ENCODE measurements around the gene CLDN20. TPM values are rescaled to one million over a fixed set of nuclear protein-coding genes. Genes with fewer than 3 reads are reported as not detected.

CLDN20 gene
- total and polyA plus RNA-seq, 7 donors, result not detected

DNA sequence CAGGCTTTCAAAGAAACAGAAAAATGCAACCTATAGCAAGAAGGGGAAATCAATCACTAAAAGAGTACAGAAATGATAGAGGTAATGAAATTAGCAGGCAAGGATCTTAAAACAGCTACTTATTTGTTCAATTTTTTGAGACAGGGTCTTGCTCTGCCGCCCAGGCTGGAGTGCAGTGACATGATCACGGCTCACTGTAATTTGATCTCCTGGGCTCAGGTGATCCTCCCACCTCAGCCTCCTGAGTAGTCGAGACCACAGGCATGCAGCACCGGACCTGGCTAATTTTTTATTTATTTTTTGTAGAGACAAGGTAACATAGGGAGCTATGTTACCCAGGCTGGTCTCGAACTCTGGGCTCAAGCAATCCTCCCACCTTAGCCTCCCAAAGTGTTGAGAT, 28.9 kb downstream of the CLDN20 start:
- no peak overlapping the region for H3K4me3 ChIP-seq

DNA sequence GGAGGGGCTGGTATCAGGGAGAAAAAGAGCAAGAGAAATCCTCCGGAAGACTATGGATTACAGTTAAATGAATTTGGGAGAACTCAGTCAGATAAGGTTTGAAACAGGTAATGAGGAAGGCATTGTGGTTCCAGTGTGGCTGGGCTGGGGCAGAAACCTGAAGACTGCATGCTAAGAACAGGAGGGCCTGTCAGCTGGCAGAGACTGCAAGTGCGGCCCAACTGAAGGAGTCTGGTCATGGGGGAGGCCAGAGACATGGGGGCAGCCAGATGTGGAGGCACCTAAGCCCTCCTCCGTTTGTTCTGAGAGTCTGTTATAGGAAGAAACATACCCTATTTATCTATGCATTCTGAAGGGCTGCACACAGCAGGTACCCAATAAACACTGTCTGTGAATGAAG, 33.9 kb downstream of the CLDN20 start:
- intact Hi-C loops (cut with DNase I), result no loop called here
- H3K4me1 ChIP-seq, result no peaks in the 10 kb centered on the region
- H3K27ac ChIP-seq, result no peak overlapping the region
- H3K27me3 ChIP-seq, result no peaks in the 10 kb centered on the region
- TF ChIP-seq, protein P1, sequence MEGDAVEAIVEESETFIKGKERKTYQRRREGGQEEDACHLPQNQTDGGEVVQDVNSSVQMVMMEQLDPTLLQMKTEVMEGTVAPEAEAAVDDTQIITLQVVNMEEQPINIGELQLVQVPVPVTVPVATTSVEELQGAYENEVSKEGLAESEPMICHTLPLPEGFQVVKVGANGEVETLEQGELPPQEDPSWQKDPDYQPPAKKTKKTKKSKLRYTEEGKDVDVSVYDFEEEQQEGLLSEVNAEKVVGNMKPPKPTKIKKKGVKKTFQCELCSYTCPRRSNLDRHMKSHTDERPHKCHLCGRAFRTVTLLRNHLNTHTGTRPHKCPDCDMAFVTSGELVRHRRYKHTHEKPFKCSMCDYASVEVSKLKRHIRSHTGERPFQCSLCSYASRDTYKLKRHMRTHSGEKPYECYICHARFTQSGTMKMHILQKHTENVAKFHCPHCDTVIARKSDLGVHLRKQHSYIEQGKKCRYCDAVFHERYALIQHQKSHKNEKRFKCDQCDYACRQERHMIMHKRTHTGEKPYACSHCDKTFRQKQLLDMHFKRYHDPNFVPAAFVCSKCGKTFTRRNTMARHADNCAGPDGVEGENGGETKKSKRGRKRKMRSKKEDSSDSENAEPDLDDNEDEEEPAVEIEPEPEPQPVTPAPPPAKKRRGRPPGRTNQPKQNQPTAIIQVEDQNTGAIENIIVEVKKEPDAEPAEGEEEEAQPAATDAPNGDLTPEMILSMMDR (IDR thresholded peaks at IDR 0.05), result no peak
- TF ChIP-seq POLR2A (IDR thresholded peaks at IDR 0.05) (no peak), EP300 (IDR thresholded peaks at IDR 0.05) (no peak), POLR2AphosphoS5 (IDR thresholded peaks at IDR 0.05) (no peak)
- H3K36me3 ChIP-seq, result peaks cover 0 to 60% (median 13%) of the 10 kb centered on the region in 4 donors
- H3K4me3 ChIP-seq, result no peak overlapping the region
- WGBS, 2 donors, result 90 to 95% methylated on average over 3 of the region's 3 CpGs
- no peaks in the 10 kb centered on the region for H3K9me3 ChIP-seq
- DNase-seq, result no peak

More for the DNA sequence above, 28.9 kb downstream of the CLDN20 start:
- intact Hi-C loops (cut with DNase I), result no loop called here
- WGBS, 2 donors, result 77 to 84% methylated on average over 5 of the region's 5 CpGs
- H3K9me3 ChIP-seq, result no peaks in the 10 kb centered on the region
- no peaks in the 10 kb centered on the region for H3K27me3 ChIP-seq
- H3K4me1 ChIP-seq, result no peaks in the 10 kb centered on the region
- H3K36me3 ChIP-seq, result peaks cover 0 to 46% (median 14%) of the 10 kb centered on the region in 4 donors
- DNase-seq, result no peak
- TF ChIP-seq POLR2AphosphoS5 (IDR thresholded peaks at IDR 0.05), result no peak
- TF ChIP-seq POLR2A (IDR thresholded peaks at IDR 0.05), result no peak
- no peak overlapping the region for H3K27ac ChIP-seq

- intact Hi-C loops (cut with DNase I), result no loop called here
- no peak overlapping the region for H3K4me3 ChIP-seq
- 93% methylated on average over 2 of the region's 2 CpGs for WGBS, 2 donors
- TF ChIP-seq, protein P1 (IDR thresholded peaks at IDR 0.05), result no peak
- no peak for TF ChIP-seq POLR2AphosphoS5 (IDR thresholded peaks at IDR 0.05)
- DNase-seq, result no peak
- H3K36me3 ChIP-seq, result peaks cover 0 to 36% (median 8%) of the 10 kb centered on the region in 4 donors
- no peaks in the 10 kb centered on the region for H3K27me3 ChIP-seq
- H3K9me3 ChIP-seq, result no peaks in the 10 kb centered on the region
- no peaks in the 10 kb centered on the region for H3K4me1 ChIP-seq
- H3K27ac ChIP-seq, result no peak overlapping the region
Measured at GRCh38 chr6:155301867-155302266, 38.1 kb downstream of the CLDN20 start.

DNA sequence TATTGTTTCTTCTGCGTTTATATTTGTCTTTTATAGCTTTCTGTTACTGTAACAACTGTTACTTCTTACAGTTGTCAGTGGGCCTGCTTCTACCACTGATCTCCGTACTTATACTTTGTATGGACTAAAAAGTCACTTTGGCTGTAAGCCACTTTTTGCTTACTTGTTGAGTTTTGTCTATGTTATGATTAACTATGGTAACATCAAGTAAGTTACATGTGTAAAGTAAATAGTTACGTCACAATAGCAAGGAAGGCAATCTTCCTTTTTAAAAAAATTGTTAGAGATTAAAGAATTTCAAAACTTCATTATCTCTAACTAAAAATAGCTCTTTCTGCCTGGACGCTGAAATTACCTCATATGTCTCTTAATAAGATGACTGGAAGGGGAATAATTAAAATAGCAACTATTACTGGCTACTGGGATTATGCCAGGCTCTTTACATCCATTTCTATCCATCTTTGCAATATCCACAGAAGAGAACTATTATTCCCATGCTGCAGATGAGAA, 39.6 kb downstream of the CLDN20 start:
- no peak for DNase-seq
- no peak overlapping the region for H3K4me3 ChIP-seq
- H3K9me3 ChIP-seq, result no peaks in the 10 kb centered on the region
- H3K36me3 ChIP-seq, result peaks cover 0 to 39% (median 0%) of the 10 kb centered on the region in 4 donors
- TF ChIP-seq POLR2A (IDR thresholded peaks at IDR 0.05) (no peak), EP300 (IDR thresholded peaks at IDR 0.05) (no peak), POLR2AphosphoS5 (IDR thresholded peaks at IDR 0.05) (no peak)
- TF ChIP-seq, protein P1 (IDR thresholded peaks at IDR 0.05), result no peak
- intact Hi-C loops (cut with DNase I), result no loop called here
- 76 to 79% methylated on average over 4 of the region's 4 CpGs for whole genome bisulfite sequencing, 2 donors
- H3K4me1 ChIP-seq, result no peaks in the 10 kb centered on the region
- H3K27me3 ChIP-seq, result no peaks in the 10 kb centered on the region
- H3K27ac ChIP-seq, result no peak overlapping the region

- Histone ChIP-seq H3K27me3 (no peaks in the 10 kb centered on the region), H3K27ac (no peak overlapping the region), H3K4me1 (no peaks in the 10 kb centered on the region), H3K4me3 (no peak overlapping the region), H3K36me3 (peaks cover 0 to 54% (median 3%) of the 10 kb centered on the region in 4 donors), H3K9me3 (no peaks in the 10 kb centered on the region)
- WGBS, 2 donors, result 66 to 85% methylated on average over 2 of the region's 2 CpGs
- TF ChIP-seq POLR2A (IDR thresholded peaks at IDR 0.05), result no peak
- intact Hi-C loops (cut with DNase I), result no loop called here
- no peak for DNase-seq
Measured at GRCh38 chr6:155306958-155307357, 43.1 kb downstream of the CLDN20 start.

- intact Hi-C loops (cut with DNase I), result no loop called here
- Histone ChIP-seq H3K4me1 (peaks cover 0 to 12% (median 4%) of the 10 kb centered on the region in 4 donors), H3K27me3 (no peaks in the 10 kb centered on the region), H3K27ac (no peak overlapping the region), H3K4me3 (no peak overlapping the region), H3K9me3 (no peaks in the 10 kb centered on the region), H3K36me3 (peaks cover 0 to 44% (median 3%) of the 10 kb centered on the region in 4 donors)
- no peak for DNase-seq
- 83 to 96% methylated on average over 4 of the region's 4 CpGs for WGBS, 2 donors
- TF ChIP-seq, protein P1 (IDR thresholded peaks at IDR 0.05), result no peak
- TF ChIP-seq POLR2AphosphoS5 (IDR thresholded peaks at IDR 0.05) (no peak), EP300 (IDR thresholded peaks at IDR 0.05) (no peak), POLR2A (IDR thresholded peaks at IDR 0.05) (no peak)
Measured at GRCh38 chr6:155309150-155309549, 45.3 kb downstream of the CLDN20 start.
